ENCODE measurements around the gene CCDC43. TPM values are rescaled to one million over a fixed set of nuclear protein-coding genes. Genes with fewer than 3 reads are reported as not detected.
A peak's percentile ranks its signal among the peaks of the same experiment; 100 is the strongest.
"Not testable (repeated sequence)": the region's sequence is repeated elsewhere in the genome, so short reads cannot be mapped to it uniquely, and the experiment has no call there.

The CCDC43 gene
- total and polyA plus RNA-seq, 9 of the 15 experiments (the other 6 are each of a cell fraction or from before 2014, with no cell fraction given) = 11.7 to 42.3 (median 25.9) TPM

GRCh38 chr17:44707755-44708400 lies 18.3 kb upstream of the CCDC43 start (continued):
- TF ChIP-seq POLR2G (IDR thresholded peaks at IDR 0.05; ENCODE audit: low read depth, low read length) (no peak), DACH1 (IDR thresholded peaks at IDR 0.05; ENCODE audit: partially characterized antibody) (peak; percentile 39), ZNF717 (CRISPR knock-in tag; IDR thresholded peaks at IDR 0.05) (no peak), ZNF76 (CRISPR knock-in tag; IDR thresholded peaks at IDR 0.05; ENCODE audit: borderline replicate concordance) (no peak), RBM34 (IDR thresholded peaks at IDR 0.05; ENCODE audit: borderline replicate concordance, insufficient read depth, low read length) (no peak)

- H3K4me3 ChIP-seq; ATAC-seq; H3K4me1 ChIP-seq (replicated peaks in 1 of 2; ENCODE audit: control insufficient read depth in 2 of 2, insufficient read depth in 2 of 2, low read length in 2 of 2); BruUV-seq (replicated peaks); H3K9me3 ChIP-seq (replicated peaks; ENCODE audit: control insufficient read depth, insufficient read depth, low read depth, low read length); H2AFZ ChIP-seq (ENCODE audit: low read depth, low read length); CTCF ChIA-PET (ENCODE audit: low intra/inter-chr PET ratio); H3K4me2 ChIP-seq (ENCODE audit: insufficient read depth, low read length); FAIRE-seq; H3K36me3 ChIP-seq (ENCODE audit: control insufficient read depth, insufficient read depth, low read length); H3K9ac ChIP-seq (ENCODE audit: insufficient read depth in 1 of 2, low read depth in 2 of 2, low read length in 2 of 2); H3K27ac ChIP-seq (ENCODE audit: extremely low read depth, low read depth, low read length); intact Hi-C loops (cut with micrococcal nuclease); H4K20me1 ChIP-seq (replicated peaks; ENCODE audit: control insufficient read depth, insufficient read depth, low read length); H3K27me3 ChIP-seq (ENCODE audit: control insufficient read depth in 2 of 2, insufficient read depth in 2 of 2, low read length in 2 of 2); H3K79me2 ChIP-seq (ENCODE audit: control insufficient read depth, insufficient read depth, low read length); in situ Hi-C loops (cut with MboI); H3K9me1 ChIP-seq (ENCODE audit: control insufficient read depth, insufficient read depth, low read length); DNase-seq (ENCODE audit: extremely low read depth in 1 of 4, low spot score in 3 of 4): not testable (repeated sequence)
- WGBS (ENCODE audit: insufficient coverage, low coverage, missing lambda C conversion rate) = 35% methylated on average over 10 of the region's 10 CpGs
- POLR2A ChIA-PET = interaction anchor here (0.7 to 1.3 kb wide), 3 partner anchors 9 to 20 kb away, joined by 3 read pairs; no protein-coding TSS in a partner anchor
Observed at GRCh38 chr17:44700288-44700687, 10.7 kb upstream of the CCDC43 start.
